HCT116 (cell line): ENCODE data around the gene MEF2D. TPM values are rescaled to one million over a fixed set of nuclear protein-coding genes. Genes with fewer than 3 reads are reported as not detected.

Experiments used
- ATAC-seq: fragments of 200-7000 bp; cut with Tn5 transposase; 2 replicates; pipeline ENCODE4 v1.9.1; 2020; ENCODE audit warnings: mild to moderate bottlenecking, moderate library complexity
- BruUV-seq: library from RNA; stranded (reverse); fragments of 400-500 nt; replicated peaks from 2 replicates; lab custom pipeline; 2021; lab: Mats Ljungman, UMichigan
- CTCF ChIA-PET: fragments of 300-600 bp; sonication (Branson Sonifier 250); formaldehyde crosslinking; loops from one replicate; lab custom pipeline; 2021; ENCODE audit warnings: antibody characterized with exemption; lab: Charles Lee
- POLR2A ChIA-PET: fragments of 300-600, 350-600 bp; sonication (Branson Sonifier 250); formaldehyde crosslinking; loops from one replicate; lab custom pipeline; 2021; ENCODE audit warnings: antibody characterized with exemption; lab: Charles Lee
- RAD21 ChIA-PET, 2 experiments: fragments of 300-600 bp; sonication (Branson Sonifier 250); formaldehyde crosslinking; loops; one replicate each; lab custom pipeline; 2023; ENCODE audit warnings: low total read pairs in 2 of 2; ENCODE audit not compliant: uncharacterized antibody in 2 of 2, unreplicated experiment in 2 of 2, low non-redundant PET in 1 of 2; lab: Charles Lee
- DNase-seq: peaks from one replicate; pipeline ENCODE4 v3.0.0-alpha.2; 2010; ENCODE audit warnings: low read depth, low spot score
- H2AFZ ChIP-seq: fragments of 200-600 bp; shearing (Covaris generic), sonication (generic); 2 replicates; pipeline ENCODE4 v1.6.1; 2017; ENCODE audit warnings: low read depth, mixed run types, mixed read lengths, antibody characterized with exemption, low read length; ENCODE audit not compliant: poor library complexity, severe bottlenecking
- H3K27ac ChIP-seq: 2 replicates; pipeline ENCODE4 v1.5.1; 2012; ENCODE audit warnings: low read depth, low read length
- H3K27me3 ChIP-seq: fragments of 200-600 bp; sonication (generic); 2 replicates; pipeline ENCODE4 v1.6.1; 2016; ENCODE audit warnings: mixed run types, low read length, mixed read lengths; ENCODE audit not compliant: insufficient read depth
- H3K36me3 ChIP-seq, 2 experiments: fragments of 200-500 bp in 1 of 2; fragments of 200-600 bp in 1 of 2; sonication (Bioruptor generic) in 1 of 2; sonication (generic) in 1 of 2; 2 replicates each; pipeline versions ENCODE4 v1.5.1 to v1.6.1; 2014 to 2016; ENCODE audit warnings: low read length in 2 of 2, inconsistent platforms in 1 of 2, mixed read lengths in 1 of 2, mixed run types in 1 of 2; ENCODE audit not compliant: insufficient read depth in 2 of 2, control insufficient read depth in 1 of 2
- H3K4me1 ChIP-seq, 2 experiments: fragments of 200-600 bp in 1 of 2; sonication (generic) in 1 of 2; 2 replicates each; pipeline versions ENCODE4 v1.5.1 to v1.6.1; 2012 to 2017; ENCODE audit warnings: low read length in 2 of 2, inconsistent platforms in 1 of 2, mild to moderate bottlenecking in 1 of 2, mixed read lengths in 1 of 2, mixed run types in 1 of 2, moderate library complexity in 1 of 2; ENCODE audit not compliant: insufficient read depth in 2 of 2, control insufficient read depth in 1 of 2
- H3K4me2 ChIP-seq: fragments of 200-600 bp; sonication (generic); 2 replicates; pipeline ENCODE4 v1.6.1; 2017; ENCODE audit warnings: mixed run types, low read length, mixed read lengths
- H3K4me3 ChIP-seq, 2 experiments: fragments of 200-600 bp in 1 of 2; sonication (generic) in 1 of 2; replicated peaks in 1 of 2; 2 replicates each; pipeline ENCODE4 v1.5.1; 2011 to 2016; ENCODE audit warnings: low read length in 2 of 2, control low read depth in 1 of 2, low read depth in 1 of 2, mild to moderate bottlenecking in 1 of 2, mixed read lengths in 1 of 2, mixed run types in 1 of 2
- H3K79me2 ChIP-seq: fragments of 200-600 bp; sonication (generic); 2 replicates; pipeline ENCODE4 v1.6.1; 2017; ENCODE audit warnings: mild to moderate bottlenecking, mixed run types, low read length, moderate library complexity, mixed read lengths; ENCODE audit not compliant: insufficient read depth
- H3K9ac ChIP-seq: fragments of 200-600 bp; sonication (generic); 2 replicates; pipeline ENCODE4 v1.6.1; 2016; ENCODE audit warnings: low read length, mixed read lengths
- H3K9me2 ChIP-seq: fragments of 200-600 bp; sonication (generic), shearing (Covaris generic); 2 replicates; pipeline ENCODE4 v1.6.1; 2017; ENCODE audit warnings: mixed run types, mild to moderate bottlenecking, moderate library complexity; ENCODE audit not compliant: insufficient read depth
- H3K9me3 ChIP-seq, 2 experiments: fragments of 200-500 bp in 1 of 2; fragments of 200-600 bp in 1 of 2; sonication (Bioruptor generic) in 1 of 2; sonication (generic) in 1 of 2; 2 replicates each; pipeline ENCODE4 v1.6.1; 2014 to 2017; ENCODE audit warnings: low read length in 2 of 2, mixed read lengths in 2 of 2, inconsistent platforms in 1 of 2, low read depth in 1 of 2, mild to moderate bottlenecking in 1 of 2, mixed run types in 1 of 2, moderate library complexity in 1 of 2; ENCODE audit not compliant: control insufficient read depth in 1 of 2, insufficient read depth in 1 of 2
- H4K20me1 ChIP-seq: fragments of 200-600 bp; sonication (generic), shearing (Covaris generic); 2 replicates; pipeline ENCODE4 v1.6.1; 2017; ENCODE audit warnings: mixed run types, mild to moderate bottlenecking, moderate library complexity; ENCODE audit not compliant: insufficient read depth
- CEBPB ChIP-seq: IDR thresholded peaks from 2 replicates; pipeline ENCODE4 v1.6.1; 2012; ENCODE audit warnings: low read depth
- CTCF ChIP-seq, 3 experiments: fragments of 200-600 bp in 1 of 3; sonication (generic) in 1 of 3; IDR thresholded peaks in 2 of 3; conservative IDR thresholded peaks in 1 of 3; 2 replicates each; pipeline ENCODE4 v1.5.1; 2012 to 2017; ENCODE audit warnings: low read depth in 2 of 3, low read length in 2 of 3, antibody characterized with exemption in 1 of 3, borderline replicate concordance in 1 of 3, control low read depth in 1 of 3, mild to moderate bottlenecking in 1 of 3, mixed read lengths in 1 of 3, mixed run types in 1 of 3, moderate library complexity in 1 of 3; ENCODE audit not compliant: insufficient read depth in 1 of 3
- ELF1 ChIP-seq: IDR thresholded peaks from 2 replicates; pipeline ENCODE4 v1.6.1; 2012; ENCODE audit warnings: low read depth, borderline replicate concordance
- EZH2phosphoT487 ChIP-seq: fragments of 200-600 bp; IDR thresholded peaks from 2 replicates; pipeline ENCODE4 v1.6.1; 2018; ENCODE audit warnings: antibody characterized with exemption, borderline replicate concordance
- FOSL1 ChIP-seq: IDR thresholded peaks from 2 replicates; pipeline ENCODE4 v1.6.1; 2012; ENCODE audit warnings: low read depth
- JUND ChIP-seq: IDR thresholded peaks from 2 replicates; pipeline ENCODE4 v1.6.1; 2012
- MAX ChIP-seq: IDR thresholded peaks from 2 replicates; pipeline ENCODE4 v1.6.1; 2012
- POLR2A ChIP-seq: IDR thresholded peaks from 2 replicates; pipeline ENCODE4 v1.7.0; 2011; ENCODE audit warnings: borderline replicate concordance; ENCODE audit not compliant: insufficient read depth, insufficient read length; ENCODE audit errors: extremely low read depth
- POLR2AphosphoS5 ChIP-seq: IDR thresholded peaks from 2 replicates; pipeline ENCODE4 v1.6.1; 2011; ENCODE audit warnings: mild to moderate bottlenecking, low read depth, low read length, moderate library complexity
- RAD21 ChIP-seq: IDR thresholded peaks from 2 replicates; pipeline ENCODE4 v1.6.1; 2012; ENCODE audit warnings: low read depth, mild to moderate bottlenecking
- REST ChIP-seq: IDR thresholded peaks from 2 replicates; pipeline ENCODE4 v1.6.1; 2012; ENCODE audit warnings: low read depth
- SP1 ChIP-seq: IDR thresholded peaks from 2 replicates; pipeline ENCODE4 v1.6.1; 2012; ENCODE audit warnings: low read depth
- SRF ChIP-seq: IDR thresholded peaks from 2 replicates; pipeline ENCODE4 v1.6.1; 2012; ENCODE audit warnings: low read depth
- TCF7L2 ChIP-seq: IDR thresholded peaks from 2 replicates; pipeline ENCODE4 v1.7.0; 2011; ENCODE audit warnings: borderline replicate concordance, inconsistent platforms; ENCODE audit not compliant: insufficient read depth, insufficient read length; ENCODE audit errors: extremely low read depth
- YY1 ChIP-seq: IDR thresholded peaks from 2 replicates; pipeline ENCODE4 v1.6.1; 2011; ENCODE audit warnings: low read length, low read depth, moderate library complexity, mild to moderate bottlenecking; ENCODE audit not compliant: insufficient replicate concordance; ENCODE audit errors: extremely low read depth
- ZFX ChIP-seq: fragments of 450-650 bp; IDR thresholded peaks from 2 replicates; pipeline ENCODE4 v1.6.1; 2017
- ZNF274 ChIP-seq: fragments of 200-500 bp; sonication (Bioruptor generic); IDR thresholded peaks from 2 replicates; pipeline ENCODE4 v1.6.1; 2014; ENCODE audit warnings: mild to moderate bottlenecking, low read depth, low read length, inconsistent platforms
- intact Hi-C: fragments of 100-400 bp; cut with micrococcal nuclease; formaldehyde crosslinking; loops from 2 replicates; pipeline ENCODE4 v1.10.0; 2022
- total RNA-seq: library from RNA; stranded (reverse); gene quantifications from one replicate; pipeline ENCODE4 v1.2.1, GENCODE V29; 2021; ENCODE audit not compliant: unreplicated experiment

MEF2D gene
- total RNA-seq, 1 experiment from 2014 or later = 44.2 TPM

- TF ChIP-seq ZNF274 (no peak), POLR2AphosphoS5 (no peak)
Observed at GRCh38 chr1:156502391-156502893, 1.9 kb upstream of the MEF2D start (continued).

- Histone ChIP-seq H3K9me3 (no peaks in the 10 kb centered on the region), H3K9me2 (no peaks in the 10 kb centered on the region), H3K27ac (peak overlapping the region; percentile 99), H3K4me1 (peaks cover 57 to 89% of the 10 kb centered on the region in 2 experiments), H3K79me2 (peaks cover 45% of the 10 kb centered on the region), H3K36me3 (no peaks in the 10 kb centered on the region), H2AFZ (no peak overlapping the region), H4K20me1 (no peaks in the 10 kb centered on the region), H3K4me3 (peak overlapping the region; percentile 89 to 97), H3K9ac (peak overlapping the region; percentile 97), H3K27me3 (no peaks in the 10 kb centered on the region), H3K4me2 (peak overlapping the region; percentile 93)
- RAD21 ChIA-PET = interaction anchor here (0.6 to 1.5 kb wide), 8 partner anchors 8 to 115 kb away, joined by 3 to 7 read pairs (median 4); no protein-coding TSS in a partner anchor
- TSS peak; percentile 42 for BruUV-seq
- ATAC-seq = peak; percentile 76
- DNase-seq = peak; percentile 86
- POLR2A ChIA-PET = interaction anchor here (0.6 to 1.6 kb wide), 6 partner anchors 9 to 266 kb away, joined by 3 to 10 read pairs (median 4); partner anchors contain the start of genes CRABP2 and PRCC
- CTCF ChIA-PET = interaction anchor here (0.8 to 2.2 kb wide), 9 partner anchors 10 to 226 kb away, joined by 3 to 14 read pairs (median 5); no protein-coding TSS in a partner anchor
- intact Hi-C loops = loop anchor here (2.0 to 10.0 kb wide), 2 partner anchors 44 to 244 kb away; partner anchors contain the start of gene MRPL24
- TF ChIP-seq POLR2A (no peak), SRF (no peak), MAX (no peak), CEBPB (no peak), JUND (no peak), EZH2phosphoT487 (no peak), YY1 (peak; percentile 41), SP1 (no peak), REST (no peak), ZNF274 (no peak), TCF7L2 (no peak), ZFX (peak; percentile 57), CTCF (IDR thresholded peaks at IDR 0.05 in 2 of 3, conservative IDR thresholded peaks at IDR 0.05 in 1 of 3; ENCODE audit: borderline replicate concordance in 1 of 3, insufficient read depth in 1 of 3, low read depth in 2 of 3, low read length in 2 of 3) (peak in 2 of 3 experiments; percentile 54 to 59; a peak in 4 of 6 replicates), ELF1 (no peak), RAD21 (no peak), POLR2AphosphoS5 (peak; percentile 49; the same call in 1 of the 2 replicates), FOSL1 (no peak)
Observed at GRCh38 chr1:156500793-156501506, 375 bp upstream of the MEF2D start.
